OCI-LY1 (cell line): ENCODE results near the gene SIRT5.
A peak's percentile ranks its signal among the peaks of the same experiment; 100 is the strongest.

ENCODE experiments used
- EZH2 ChIP-seq: fragments of 200-600 bp; sonication (generic), shearing (Covaris generic); IDR thresholded peaks from 2 replicates; pipeline ENCODE4 v1.8.0; 2017; ENCODE audit warnings: borderline replicate concordance, mixed run types, mild to moderate bottlenecking, antibody characterized with exemption, low read length, moderate library complexity, mixed read lengths
- TF ChIP-seq, protein P1 (sequence below): fragments of 200-600 bp; sonication (generic), shearing (Covaris generic); IDR thresholded peaks from 2 replicates; pipeline ENCODE4 v1.5.1; 2017; ENCODE audit warnings: mild to moderate bottlenecking, antibody characterized with exemption, low read length, moderate library complexity, mixed read lengths

DNA sequence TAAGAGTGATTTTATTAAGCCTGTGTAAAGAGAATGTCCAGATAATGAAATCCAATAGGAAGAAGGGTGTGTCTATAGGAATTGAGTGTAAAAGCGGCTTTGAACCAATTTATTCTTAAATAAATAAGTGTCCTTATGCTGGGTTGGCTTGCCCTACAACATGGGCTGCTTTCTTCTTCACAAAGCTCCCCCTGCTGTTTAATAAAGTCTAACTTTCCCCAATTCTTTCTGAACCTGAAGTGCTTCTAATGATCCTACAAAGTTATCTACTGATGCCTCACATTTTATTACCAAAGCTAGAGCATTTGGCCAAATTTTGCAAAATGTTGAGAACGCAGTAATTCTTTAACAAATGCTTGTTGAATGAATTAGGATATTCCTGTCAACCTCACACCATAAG lies 36.3 kb upstream of the SIRT5 start:
- TF ChIP-seq, protein P1, sequence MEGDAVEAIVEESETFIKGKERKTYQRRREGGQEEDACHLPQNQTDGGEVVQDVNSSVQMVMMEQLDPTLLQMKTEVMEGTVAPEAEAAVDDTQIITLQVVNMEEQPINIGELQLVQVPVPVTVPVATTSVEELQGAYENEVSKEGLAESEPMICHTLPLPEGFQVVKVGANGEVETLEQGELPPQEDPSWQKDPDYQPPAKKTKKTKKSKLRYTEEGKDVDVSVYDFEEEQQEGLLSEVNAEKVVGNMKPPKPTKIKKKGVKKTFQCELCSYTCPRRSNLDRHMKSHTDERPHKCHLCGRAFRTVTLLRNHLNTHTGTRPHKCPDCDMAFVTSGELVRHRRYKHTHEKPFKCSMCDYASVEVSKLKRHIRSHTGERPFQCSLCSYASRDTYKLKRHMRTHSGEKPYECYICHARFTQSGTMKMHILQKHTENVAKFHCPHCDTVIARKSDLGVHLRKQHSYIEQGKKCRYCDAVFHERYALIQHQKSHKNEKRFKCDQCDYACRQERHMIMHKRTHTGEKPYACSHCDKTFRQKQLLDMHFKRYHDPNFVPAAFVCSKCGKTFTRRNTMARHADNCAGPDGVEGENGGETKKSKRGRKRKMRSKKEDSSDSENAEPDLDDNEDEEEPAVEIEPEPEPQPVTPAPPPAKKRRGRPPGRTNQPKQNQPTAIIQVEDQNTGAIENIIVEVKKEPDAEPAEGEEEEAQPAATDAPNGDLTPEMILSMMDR = peak; percentile 61
- TF ChIP-seq EZH2 = no peak
